Stimulated activated CD4-positive, alpha-beta T cell treated with anti-CD3 and anti-CD28 coated beads, Interleukin-12 subunit alpha, Interleukin-12 subunit beta, amount 100 ng/mL, for 48 hours (primary cell): ENCODE results near the gene SMURF1.
"Not testable (repeated sequence)": the region's sequence is repeated elsewhere in the genome, so short reads cannot be mapped to it uniquely, and the experiment has no call there.

Source experiments
- DNase-seq, 3 donors: peaks; one replicate each; pipeline ENCODE4 v3.0.0-alpha.2; 2020; ENCODE audit warnings: low read depth in 2 of 3, low spot score in 1 of 3

Gene SMURF1

GRCh38 chr7:99121496-99122021 is 22.3 kb downstream of the SMURF1 start:
- DNase-seq: no peak

- DNase-seq: no peak
Observed at GRCh38 chr7:99120916-99121315, 23.0 kb downstream of the SMURF1 start.

GRCh38 chr7:99120501-99120900 is 23.4 kb downstream of the SMURF1 start:
- no peak for DNase-seq

GRCh38 chr7:99118077-99118476 is 25.8 kb downstream of the SMURF1 start:
- DNase-seq: no peak

GRCh38 chr7:99116144-99116543 is 27.8 kb downstream of the SMURF1 start:
- no peak for DNase-seq

GRCh38 chr7:99115379-99115778 is 28.5 kb downstream of the SMURF1 start:
- DNase-seq: no peak

GRCh38 chr7:99112979-99113378 is 30.9 kb downstream of the SMURF1 start:
- DNase-seq: no peak

GRCh38 chr7:99112097-99112496 is 31.8 kb downstream of the SMURF1 start:
- no peak for DNase-seq

- DNase-seq: no peak
Observed at GRCh38 chr7:99111591-99111990, 32.3 kb downstream of the SMURF1 start.

GRCh38 chr7:99109108-99110051 is 34.5 kb downstream of the SMURF1 start:
- DNase-seq: no peak

- no peak for DNase-seq
Observed at GRCh38 chr7:99108613-99109012, 35.3 kb downstream of the SMURF1 start.

- DNase-seq: no peak
Observed at GRCh38 chr7:99106821-99107241, 37.1 kb downstream of the SMURF1 start.

GRCh38 chr7:99106411-99106810 is 37.5 kb downstream of the SMURF1 start:
- DNase-seq: no peak

- no peak for DNase-seq
Observed at GRCh38 chr7:99105756-99106155, 38.2 kb downstream of the SMURF1 start.

GRCh38 chr7:99104631-99105030 is 39.3 kb downstream of the SMURF1 start:
- DNase-seq: no peak

GRCh38 chr7:99103836-99104235 is 40.1 kb downstream of the SMURF1 start:
- not testable (repeated sequence) for DNase-seq

GRCh38 chr7:99102809-99103690 is 40.9 kb downstream of the SMURF1 start:
- DNase-seq: peak; percentile 14 to 27 (median 25)

GRCh38 chr7:99102361-99102760 is 41.5 kb downstream of the SMURF1 start:
- no peak for DNase-seq

GRCh38 chr7:99101516-99101915 is 42.4 kb downstream of the SMURF1 start:
- DNase-seq: not testable (repeated sequence)

GRCh38 chr7:99099499-99100077 is 44.3 kb downstream of the SMURF1 start:
- DNase-seq: no peak

- no peak for DNase-seq
Observed at GRCh38 chr7:99098824-99099498, 44.9 kb downstream of the SMURF1 start.
